ENCODE measurements around the gene CEP131. TPM values are rescaled to one million over a fixed set of nuclear protein-coding genes. Genes with fewer than 3 reads are reported as not detected.

The CEP131 gene
- total and polyA plus RNA-seq, 2 of the 4 experiments (the other 2 are of a cell fraction): 4.8 to 9.6 TPM

DNA sequence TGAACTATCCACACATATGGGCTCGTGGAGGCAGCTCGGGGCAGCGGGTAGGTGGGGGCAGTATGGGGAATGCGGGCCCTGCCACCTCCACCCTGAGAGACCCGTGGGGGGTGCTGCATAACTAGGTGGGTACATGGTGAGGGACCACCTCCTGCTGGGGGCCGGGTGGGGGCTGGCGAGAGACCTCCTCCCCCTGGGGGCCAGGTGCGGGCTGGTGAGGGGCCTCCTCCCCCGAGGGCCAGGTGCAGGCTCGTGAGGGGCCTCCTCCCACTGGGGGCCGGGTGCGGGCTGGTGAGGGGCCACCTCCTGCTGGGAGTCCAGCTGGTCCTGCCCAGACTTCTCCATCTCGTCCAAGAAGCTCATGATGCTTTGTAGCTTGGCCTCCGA, 25.4 kb downstream of the CEP131 start:
- Histone ChIP-seq H3K18ac (ENCODE audit: low read depth, low read length) (no peak overlapping the region), H4K91ac (ENCODE audit: insufficient read depth, low read depth, low read length) (no peak overlapping the region), H2AK5ac (ENCODE audit: low read depth, low read length) (no peak overlapping the region), H2BK5ac (ENCODE audit: low read depth, low read length, poor library complexity, severe bottlenecking) (no peak overlapping the region), H3K27ac (ENCODE audit: insufficient read depth, low read length) (no peak overlapping the region), H2AFZ (replicated peaks; ENCODE audit: low read length, poor library complexity) (no peak overlapping the region), H4K8ac (ENCODE audit: low read depth in 2 of 2, low read length in 2 of 2) (no peak overlapping the region), H3K4me1 (ENCODE audit: control insufficient read depth, insufficient read depth, low read length) (no peaks in the 10 kb centered on the region), H3K9me1 (ENCODE audit: insufficient read depth, low read length) (no peaks in the 10 kb centered on the region), H2AK9ac (replicated peaks; ENCODE audit: low read depth, low read length, poor library complexity) (no peak overlapping the region), H3K23ac (ENCODE audit: low read depth, low read length) (no peak overlapping the region), H3K36me3 (ENCODE audit: control insufficient read depth, insufficient read depth, low read length) (peaks cover 6% of the 10 kb centered on the region), H4K20me1 (ENCODE audit: insufficient read depth, low read length) (no peaks in the 10 kb centered on the region; the same call in 1 of the 2 replicates), H3K4ac (ENCODE audit: low read depth, low read length) (no peak overlapping the region), H2BK120ac (ENCODE audit: low read depth, low read length) (no peak overlapping the region), H3K4me3 (ENCODE audit: insufficient read depth, low read depth, low read length) (no peak overlapping the region), H3K9me3 (ENCODE audit: control insufficient read depth, insufficient read depth, low read length) (no peaks in the 10 kb centered on the region), H2BK20ac (ENCODE audit: low read depth, low read length) (no peak overlapping the region), H2BK15ac (ENCODE audit: low read depth, low read length) (no peak overlapping the region), H3K79me1 (ENCODE audit: low read depth in 1 of 2, low read length in 2 of 2) (no peaks in the 10 kb centered on the region), H3K14ac (replicated peaks; ENCODE audit: low read depth, low read length) (no peak overlapping the region), H3K56ac (ENCODE audit: extremely low read depth, insufficient read depth, low read length) (no peak overlapping the region), H3K4me2 (ENCODE audit: low read depth, low read length) (no peak overlapping the region), H4K5ac (ENCODE audit: low read depth, low read length) (no peak overlapping the region), H3K27me3 (ENCODE audit: control insufficient read depth, insufficient read depth, low read length) (no peaks in the 10 kb centered on the region), H3K9ac (ENCODE audit: low read depth, low read length) (no peak overlapping the region)
- no peak for DNase-seq
- in situ Hi-C loops (cut with MboI; ENCODE audit: low sequenced_read_pairs): no loop called here
- intact Hi-C loops (cut with micrococcal nuclease): no loop called here
- ChIA-PET POLR2A (ENCODE audit: unreplicated experiment) (no interaction called here), CTCF (no interaction called here)
- BruUV-seq (replicated peaks): no TSS peak
- ATAC-seq (ENCODE audit: low read depth): no peak
- TF ChIP-seq BHLHE40 (IDR thresholded peaks at IDR 0.05; ENCODE audit: low read depth, low read length) (no peak), RCOR1 (IDR thresholded peaks at IDR 0.05; ENCODE audit: insufficient replicate concordance, low read length) (no peak), RAD21 (IDR thresholded peaks at IDR 0.05; ENCODE audit: low read length) (no peak), CEBPB (IDR thresholded peaks at IDR 0.05; ENCODE audit: low read depth, low read length) (no peak), MAZ (IDR thresholded peaks at IDR 0.05; ENCODE audit: borderline replicate concordance, low read depth, low read length) (no peak), NFE2L2 (IDR thresholded peaks at IDR 0.05; ENCODE audit: low read depth, low read length) (no peak), MAFK (IDR thresholded peaks at IDR 0.05; ENCODE audit: low read depth, low read length) (no peak)
- TF ChIP-seq, protein P1, sequence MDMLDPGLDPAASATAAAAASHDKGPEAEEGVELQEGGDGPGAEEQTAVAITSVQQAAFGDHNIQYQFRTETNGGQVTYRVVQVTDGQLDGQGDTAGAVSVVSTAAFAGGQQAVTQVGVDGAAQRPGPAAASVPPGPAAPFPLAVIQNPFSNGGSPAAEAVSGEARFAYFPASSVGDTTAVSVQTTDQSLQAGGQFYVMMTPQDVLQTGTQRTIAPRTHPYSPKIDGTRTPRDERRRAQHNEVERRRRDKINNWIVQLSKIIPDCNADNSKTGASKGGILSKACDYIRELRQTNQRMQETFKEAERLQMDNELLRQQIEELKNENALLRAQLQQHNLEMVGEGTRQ (IDR thresholded peaks at IDR 0.05; ENCODE audit: low read depth, low read length): no peak
- TF ChIP-seq, protein P2, sequence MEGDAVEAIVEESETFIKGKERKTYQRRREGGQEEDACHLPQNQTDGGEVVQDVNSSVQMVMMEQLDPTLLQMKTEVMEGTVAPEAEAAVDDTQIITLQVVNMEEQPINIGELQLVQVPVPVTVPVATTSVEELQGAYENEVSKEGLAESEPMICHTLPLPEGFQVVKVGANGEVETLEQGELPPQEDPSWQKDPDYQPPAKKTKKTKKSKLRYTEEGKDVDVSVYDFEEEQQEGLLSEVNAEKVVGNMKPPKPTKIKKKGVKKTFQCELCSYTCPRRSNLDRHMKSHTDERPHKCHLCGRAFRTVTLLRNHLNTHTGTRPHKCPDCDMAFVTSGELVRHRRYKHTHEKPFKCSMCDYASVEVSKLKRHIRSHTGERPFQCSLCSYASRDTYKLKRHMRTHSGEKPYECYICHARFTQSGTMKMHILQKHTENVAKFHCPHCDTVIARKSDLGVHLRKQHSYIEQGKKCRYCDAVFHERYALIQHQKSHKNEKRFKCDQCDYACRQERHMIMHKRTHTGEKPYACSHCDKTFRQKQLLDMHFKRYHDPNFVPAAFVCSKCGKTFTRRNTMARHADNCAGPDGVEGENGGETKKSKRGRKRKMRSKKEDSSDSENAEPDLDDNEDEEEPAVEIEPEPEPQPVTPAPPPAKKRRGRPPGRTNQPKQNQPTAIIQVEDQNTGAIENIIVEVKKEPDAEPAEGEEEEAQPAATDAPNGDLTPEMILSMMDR (conservative IDR thresholded peaks at IDR 0.05; ENCODE audit: low read depth, low read length): no peak
- 100% methylated on average over 2 of the region's 14 CpGs; no CpG with 5 or more reads in 1 of the 2 experiments for WGBS, 2 experiments (ENCODE audit: extremely low coverage in 2 of 2, insufficient read length in 1 of 2)
- dilution Hi-C loops (cut with HindIII; ENCODE audit: low sequenced_read_pairs, unreplicated experiment): no loop called here

All from IMR-90 (cell line).